Measurements from ENCODE around the gene MYO5B.
"Not testable (repeated sequence)": the region's sequence is repeated elsewhere in the genome, so short reads cannot be mapped to it uniquely, and the experiment has no call there.

The MYO5B gene

GRCh38 chr18:49814147-49814499 is 380.8 kb downstream of the MYO5B start:
- DNase-seq = peak; percentile 36

GRCh38 chr18:49813319-49814146 is 381.4 kb downstream of the MYO5B start, which contains the start of gene ACAA2:
Gene ACAA2 (minus strand): TSS chr18:49813533. CDS start chr18:49813484, 49 bp downstream.
- DNase-seq = peak; percentile 65

- no peak for DNase-seq
Observed at GRCh38 chr18:49813069-49813318, 382.0 kb downstream of the MYO5B start.

GRCh38 chr18:49812286-49813068 is 382.5 kb downstream of the MYO5B start:
- no peak for DNase-seq

- no peak for DNase-seq
Observed at GRCh38 chr18:49811151-49811938, 383.6 kb downstream of the MYO5B start.

GRCh38 chr18:49808553-49809191 is 386.3 kb downstream of the MYO5B start:
- not testable (repeated sequence) for DNase-seq

- no peak for DNase-seq
Observed at GRCh38 chr18:49804096-49804495, 390.9 kb downstream of the MYO5B start.

- no peak for DNase-seq
Observed at GRCh38 chr18:49802623-49803022, 392.3 kb downstream of the MYO5B start.

GRCh38 chr18:49800491-49800890 is 394.5 kb downstream of the MYO5B start:
- DNase-seq = not testable (repeated sequence)

- not testable (repeated sequence) for DNase-seq
Observed at GRCh38 chr18:49799806-49800205, 395.1 kb downstream of the MYO5B start.

GRCh38 chr18:49798001-49798400 is 396.9 kb downstream of the MYO5B start:
- DNase-seq = no peak

GRCh38 chr18:49795612-49796552 is 399.1 kb downstream of the MYO5B start:
- DNase-seq = no peak

- no peak for DNase-seq
Observed at GRCh38 chr18:49794743-49795142, 400.2 kb downstream of the MYO5B start.

- DNase-seq = not testable (repeated sequence)
Observed at GRCh38 chr18:49789560-49790134, 405.3 kb downstream of the MYO5B start.

GRCh38 chr18:49788327-49788898 is 406.5 kb downstream of the MYO5B start:
- DNase-seq = no peak

- DNase-seq = no peak
Observed at GRCh38 chr18:49786019-49786720, 408.8 kb downstream of the MYO5B start.

- DNase-seq = no peak
Observed at GRCh38 chr18:49784427-49785185, 410.3 kb downstream of the MYO5B start.

GRCh38 chr18:49783631-49784030 is 411.3 kb downstream of the MYO5B start:
- not testable (repeated sequence) for DNase-seq

GRCh38 chr18:49778826-49779465 is 416.0 kb downstream of the MYO5B start:
- peak; percentile 8 for DNase-seq

All from NCI-H1436 (cell line).